Measurements from ENCODE around the gene SLC6A3.

DNA sequence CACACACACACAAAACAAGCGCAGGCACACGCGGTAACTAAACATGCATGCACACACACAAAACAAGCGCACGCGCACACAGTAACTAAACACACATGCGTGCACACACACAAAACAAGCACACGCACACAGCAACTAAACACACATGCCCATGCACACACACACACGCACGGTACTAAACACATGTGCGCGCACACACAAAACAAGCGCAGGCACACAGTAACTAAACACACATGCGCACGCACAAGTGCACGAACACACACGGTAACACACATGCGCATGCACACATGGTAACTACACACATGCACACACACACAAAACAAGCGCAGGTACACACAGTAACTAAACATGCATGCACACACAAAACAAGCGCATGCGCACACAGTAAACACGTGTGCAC lies 19.9 kb upstream of the SLC6A3 start:
- TF ChIP-seq POLR2AphosphoS5 (IDR thresholded peaks at IDR 0.05; ENCODE audit: low read depth, low read length), result no peak
- TF ChIP-seq TAF1 (IDR thresholded peaks at IDR 0.05; ENCODE audit: borderline replicate concordance, insufficient read depth, low read length), result no peak
